OCI-LY7 (cell line): ENCODE measurements around the gene CABP4. TPM values are rescaled to one million over a fixed set of nuclear protein-coding genes. Genes with fewer than 3 reads are reported as not detected.

Source experiments
- BruUV-seq: library from RNA; stranded (reverse); fragments of 400-500 nt; replicated peaks from 2 replicates; lab custom pipeline; 2021; lab: Mats Ljungman, UMichigan
- CTCF ChIA-PET: fragments of 300-600 bp; sonication (Branson Sonifier 250); formaldehyde crosslinking; loops from one replicate; lab custom pipeline; 2022; ENCODE audit warnings: antibody characterized with exemption; ENCODE audit not compliant: unreplicated experiment; lab: Charles Lee
- POLR2A ChIA-PET: fragments of 300-600 bp; sonication (Branson Sonifier 250); formaldehyde crosslinking; loops from one replicate; lab custom pipeline; 2022; ENCODE audit warnings: antibody characterized with exemption; lab: Charles Lee
- DNase-seq: peaks from one replicate; pipeline ENCODE4 v3.0.0-alpha.2; 2015; ENCODE audit warnings: low spot score
- H2AFZ ChIP-seq: fragments of 200-600 bp; sonication (generic), shearing (Covaris generic); 2 replicates; pipeline ENCODE4 v1.6.1; 2014; ENCODE audit warnings: mild to moderate bottlenecking, antibody characterized with exemption, low read length, moderate library complexity
- H3K27ac ChIP-seq: fragments of 200-600 bp; sonication (generic); 2 replicates; pipeline ENCODE4 v1.5.1; 2014; ENCODE audit warnings: mixed run types, low read depth, mild to moderate bottlenecking, moderate library complexity, low read length, inconsistent platforms; ENCODE audit not compliant: poor library complexity, severe bottlenecking
- H3K36me3 ChIP-seq: fragments of 200-600 bp; sonication (generic); 2 replicates; pipeline ENCODE4 v1.6.1; 2014; ENCODE audit warnings: mild to moderate bottlenecking, antibody characterized with exemption, low read length, moderate library complexity, mixed read lengths; ENCODE audit not compliant: insufficient read depth
- H3K4me1 ChIP-seq: fragments of 200-600 bp; sonication (generic); 2 replicates; pipeline ENCODE4 v1.5.1; 2014; ENCODE audit warnings: mild to moderate bottlenecking, low read length; ENCODE audit not compliant: insufficient read depth, poor library complexity, severe bottlenecking
- H3K4me2 ChIP-seq: fragments of 200-600 bp; sonication (generic); 2 replicates; pipeline ENCODE4 v1.6.1; 2014; ENCODE audit warnings: mild to moderate bottlenecking, low read length
- H3K4me3 ChIP-seq: fragments of 200-600 bp; sonication (generic); 2 replicates; pipeline ENCODE4 v1.5.1; 2014; ENCODE audit warnings: mild to moderate bottlenecking, low read depth, low read length; ENCODE audit not compliant: poor library complexity, severe bottlenecking
- H3K79me2 ChIP-seq: fragments of 200-600 bp; sonication (generic); 2 replicates; pipeline ENCODE4 v1.6.1; 2016; ENCODE audit warnings: low read depth, mild to moderate bottlenecking, low read length, moderate library complexity, mixed read lengths; ENCODE audit not compliant: insufficient read depth
- H3K9me2 ChIP-seq: fragments of 200-600 bp; sonication (generic); 2 replicates; pipeline ENCODE4 v1.6.1; 2016; ENCODE audit warnings: mild to moderate bottlenecking, low read length, mixed read lengths; ENCODE audit not compliant: insufficient read depth
- H3K9me3 ChIP-seq: fragments of 200-600 bp; sonication (generic); 2 replicates; pipeline ENCODE4 v1.6.1; 2014; ENCODE audit warnings: mild to moderate bottlenecking, mixed run types, low read length, mixed read lengths
- H4K20me1 ChIP-seq: fragments of 200-600 bp; sonication (generic); 2 replicates; pipeline ENCODE4 v1.6.1; 2014; ENCODE audit warnings: mild to moderate bottlenecking, antibody characterized with exemption, low read length, moderate library complexity, mixed read lengths; ENCODE audit not compliant: insufficient read depth
- CTCF ChIP-seq: fragments of 200-600 bp; sonication (generic); conservative IDR thresholded peaks from 2 replicates; pipeline ENCODE4 v1.5.1; 2014; ENCODE audit warnings: mild to moderate bottlenecking, antibody characterized with exemption, low read length, moderate library complexity, mixed read lengths
- EZH2phosphoT487 ChIP-seq: fragments of 200-600 bp; sonication (generic); IDR thresholded peaks from 2 replicates; pipeline ENCODE4 v1.6.1; 2018; ENCODE audit warnings: low read depth, borderline replicate concordance, mild to moderate bottlenecking, mixed run types, antibody characterized with exemption, low read length, moderate library complexity, mixed read lengths
- intact Hi-C: fragments of 100-400 bp; cut with micrococcal nuclease; formaldehyde crosslinking; loops from one replicate; pipeline ENCODE4 v1.10.0; 2022; ENCODE audit not compliant: unreplicated experiment
- total RNA-seq, 2 experiments: library from RNA; depleted of rRNA in 1 of 2; stranded (reverse); fragments of >200 nt in 1 of 2; shearing (Covaris generic) in 1 of 2; gene quantifications; 2 replicates each; pipeline ENCODE4 v1.2.3, GENCODE V29; 2014 to 2022

The CABP4 gene
- total RNA-seq, 2 experiments from 2014 or later = 3.0 to 11.5 TPM

- intact Hi-C loops = no loop called here
Observed at GRCh38 chr11:67499808-67500483, 44.8 kb downstream of the CABP4 start.

GRCh38 chr11:67500484-67500821, 45.3 kb downstream of the CABP4 start:
- TF ChIP-seq EZH2phosphoT487 (no peak), CTCF (no peak)
- H2AFZ ChIP-seq = no peak overlapping the region
- no TSS peak for BruUV-seq
- H3K4me3 ChIP-seq = no peak overlapping the region
- ChIA-PET POLR2A (no interaction called here), CTCF (no interaction called here)
- no peaks in the 10 kb centered on the region for H3K9me3 ChIP-seq
- H3K9me2 ChIP-seq = no peaks in the 10 kb centered on the region
- peaks cover 9% of the 10 kb centered on the region; the same call in 1 of the 2 replicates for H3K36me3 ChIP-seq
- no peak overlapping the region for H3K27ac ChIP-seq
- no peak for DNase-seq
- no peak overlapping the region for H3K4me2 ChIP-seq
- H4K20me1 ChIP-seq = no peaks in the 10 kb centered on the region
- intact Hi-C loops = no loop called here
- H3K4me1 ChIP-seq = peaks cover 11% of the 10 kb centered on the region
- H3K79me2 ChIP-seq = peaks cover 4% of the 10 kb centered on the region; the same call in 1 of the 2 replicates

More at GRCh38 chr11:67499808-67500483, 44.8 kb downstream of the CABP4 start:
- no peaks in the 10 kb centered on the region for H3K9me2 ChIP-seq
- DNase-seq = no peak
- peaks cover 4% of the 10 kb centered on the region; the same call in 1 of the 2 replicates for H3K79me2 ChIP-seq
- no peak overlapping the region for H3K4me3 ChIP-seq
- no peak for TF ChIP-seq CTCF
- TF ChIP-seq EZH2phosphoT487 = no peak
- ChIA-PET POLR2A (no interaction called here), CTCF (interaction anchor here (0.6 kb wide), 1 partner anchor 98 kb away, joined by 3 read pairs; no protein-coding TSS in a partner anchor)
- H3K4me2 ChIP-seq = no peak overlapping the region
- no peak overlapping the region for H2AFZ ChIP-seq
- BruUV-seq = no TSS peak
- H4K20me1 ChIP-seq = no peaks in the 10 kb centered on the region
- no peaks in the 10 kb centered on the region for H3K9me3 ChIP-seq
- peaks cover 9% of the 10 kb centered on the region; the same call in 1 of the 2 replicates for H3K36me3 ChIP-seq
- no peak overlapping the region for H3K27ac ChIP-seq
- peaks cover 9% of the 10 kb centered on the region for H3K4me1 ChIP-seq
